NCI-H2081 treated with DMSO at 0.1 percent for 48 hours (cell line): ENCODE results near the gene UGP2.
"Not testable (repeated sequence)": the region's sequence is repeated elsewhere in the genome, so short reads cannot be mapped to it uniquely, and the experiment has no call there.

Experiments
- DNase-seq: peaks from one replicate; lab custom pipeline; 2025; lab: John Stamatoyannopoulos, UW

UGP2 gene

DNA sequence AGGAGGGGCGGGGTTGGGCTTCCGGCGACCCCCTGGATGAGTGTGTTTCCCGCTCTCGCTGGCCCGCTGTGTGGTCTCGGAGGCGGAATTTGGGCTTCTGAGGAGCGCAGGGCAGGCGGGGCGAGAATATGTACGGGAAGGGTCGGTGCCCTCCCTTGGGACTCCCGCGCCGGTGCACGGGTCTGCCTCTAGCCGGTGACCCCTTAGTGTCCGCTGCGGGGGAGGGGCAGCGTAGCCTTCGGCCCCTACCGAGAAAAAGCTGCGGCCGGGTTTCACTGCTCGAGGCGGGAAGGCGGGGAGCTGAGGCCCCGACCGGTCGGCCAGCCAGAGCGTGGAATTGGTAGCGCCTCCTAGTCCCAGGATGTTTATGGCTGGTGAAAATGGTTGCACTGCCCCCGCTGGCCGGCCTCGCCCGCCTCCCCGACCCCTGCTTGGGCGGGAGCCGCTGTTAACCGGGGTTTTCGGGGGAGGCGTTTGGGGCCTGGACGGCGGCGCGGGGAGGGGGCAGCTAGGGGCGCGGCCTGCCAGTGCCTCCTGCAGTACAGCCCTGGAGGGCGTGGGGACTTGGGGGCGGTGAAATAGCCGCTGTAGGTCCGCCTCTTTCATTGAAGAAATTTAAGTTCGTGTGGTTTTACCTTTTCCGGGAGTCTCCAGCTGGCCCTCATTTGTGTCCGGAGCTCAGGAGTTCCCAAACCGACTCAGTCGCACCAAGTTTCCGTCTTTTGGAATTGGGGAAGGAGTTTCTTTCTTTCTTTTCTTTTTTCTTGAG lies at the start of gene UGP2:
Gene UGP2, plus strand, starts transcription at position 643 of the 769 bp plus-strand sequence. CDS start 290 bp downstream, outside the sequence.
- DNase-seq = peak; percentile 74

DNA sequence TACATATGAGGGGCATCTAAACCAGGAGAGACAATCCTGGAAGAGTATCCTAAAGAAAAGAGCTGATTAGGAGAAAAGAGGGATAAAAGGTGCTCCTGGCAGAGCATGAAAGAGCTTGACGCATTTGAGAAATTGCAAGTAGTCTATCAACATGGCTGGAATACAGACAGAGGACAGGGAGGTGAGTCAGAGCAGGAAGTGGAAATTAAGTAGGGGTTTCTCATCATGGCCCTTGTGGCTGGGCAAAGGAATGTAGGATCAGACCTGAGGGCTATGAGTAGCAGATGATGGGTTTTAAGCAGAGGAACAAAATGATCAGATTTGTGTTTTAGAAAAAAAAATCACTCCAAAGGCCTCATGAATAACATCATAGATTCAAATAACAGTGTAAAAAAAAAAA lies 49.2 kb upstream of the UGP2 start:
- no peak for DNase-seq

DNA sequence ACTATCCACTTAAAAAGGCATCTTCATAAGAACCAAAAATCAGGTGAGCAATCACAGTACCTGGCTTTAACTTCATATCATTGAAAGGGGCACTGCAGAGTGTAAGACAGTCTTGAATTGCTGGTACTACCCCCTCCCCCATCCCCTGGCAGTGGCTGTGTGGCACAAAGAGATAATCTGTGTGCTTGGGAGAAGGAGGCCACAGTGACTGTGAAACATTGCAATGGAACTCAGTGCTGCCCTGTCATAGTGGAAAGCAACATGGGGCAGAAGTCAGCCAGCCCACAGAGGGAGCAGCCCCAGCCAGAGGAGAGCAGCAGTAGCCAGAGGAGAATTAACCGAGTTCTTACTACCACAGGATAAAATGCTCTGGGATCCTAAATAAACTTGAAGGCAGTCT lies 45.3 kb upstream of the UGP2 start:
- no peak for DNase-seq

DNA sequence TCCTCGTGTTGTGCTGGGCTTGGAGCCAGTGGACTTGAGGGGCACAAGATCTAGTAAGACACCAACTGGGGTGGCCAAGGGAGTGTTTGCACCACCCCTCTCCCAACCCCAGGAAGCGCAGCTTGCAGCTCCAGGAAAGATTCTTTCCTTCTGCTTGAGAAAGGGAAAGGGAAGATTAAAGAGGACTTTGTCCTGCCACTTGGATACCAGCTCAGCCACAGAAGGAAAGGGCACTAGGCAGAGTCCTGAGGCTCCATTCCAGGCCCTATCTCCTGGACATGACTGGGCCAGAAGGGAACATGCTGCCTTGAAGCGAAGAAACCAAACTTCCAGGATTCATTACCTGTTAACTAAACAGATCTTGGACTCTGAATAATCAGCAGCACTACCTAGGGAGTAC lies 44.9 kb upstream of the UGP2 start:
- DNase-seq = no peak

DNA sequence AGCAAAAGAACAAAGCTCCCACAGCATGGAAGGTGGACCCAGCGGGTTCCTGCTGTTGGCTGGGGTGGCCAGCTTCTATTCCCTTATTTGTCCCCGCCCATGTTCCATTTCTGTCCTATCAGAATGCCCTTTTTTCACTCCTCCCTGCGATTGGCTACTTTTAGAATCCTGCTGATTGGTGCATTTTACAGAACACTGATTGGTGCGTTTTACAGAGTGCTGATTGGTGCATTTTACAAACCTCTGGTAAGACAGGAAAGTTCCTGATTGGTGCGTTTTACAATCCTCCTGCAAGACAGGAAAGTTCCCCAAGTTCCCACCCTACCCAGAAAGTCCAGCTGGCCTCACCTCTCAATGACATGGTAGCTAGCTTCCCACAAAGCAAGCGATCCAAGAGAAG lies 40.2 kb upstream of the UGP2 start:
- DNase-seq = no peak

DNA sequence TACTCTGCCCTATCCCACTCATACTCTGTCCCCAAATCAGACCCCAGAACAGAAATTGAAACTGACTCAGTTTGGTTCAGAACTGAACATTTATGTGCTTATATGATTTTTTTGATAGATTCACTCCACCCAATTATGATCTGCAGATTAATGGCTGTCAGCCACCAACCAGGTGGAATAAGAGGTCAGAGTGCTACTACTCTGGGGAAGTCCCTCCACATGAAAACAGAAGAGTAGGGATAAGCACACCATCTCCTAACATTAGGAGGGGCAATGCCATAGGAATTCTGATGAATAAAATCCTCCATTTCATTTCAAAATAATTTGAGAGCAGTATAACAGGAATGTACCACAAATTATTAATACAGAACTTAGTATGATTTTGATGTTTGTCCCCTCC lies 36.3 kb upstream of the UGP2 start:
- no peak for DNase-seq

DNA sequence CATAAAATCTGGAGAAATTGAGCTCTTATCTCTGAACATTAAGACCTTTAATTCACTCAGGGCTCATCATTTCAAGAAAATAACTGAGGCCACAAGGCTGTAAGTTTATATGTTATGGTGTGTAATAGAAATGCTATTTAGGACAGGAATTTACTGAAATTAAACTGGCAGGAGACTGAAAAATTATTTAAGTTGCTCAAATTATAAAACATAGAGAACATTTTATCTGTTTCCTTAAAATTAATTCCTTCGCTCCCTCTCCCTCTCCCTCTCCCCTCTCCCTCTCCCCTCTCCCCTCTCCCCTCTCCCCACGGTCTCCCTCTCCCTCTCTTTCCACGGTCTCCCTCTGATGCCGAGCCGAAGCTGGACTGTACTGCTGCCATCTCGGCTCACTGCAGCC lies 33.7 kb upstream of the UGP2 start:
- DNase-seq = not testable (repeated sequence)

DNA sequence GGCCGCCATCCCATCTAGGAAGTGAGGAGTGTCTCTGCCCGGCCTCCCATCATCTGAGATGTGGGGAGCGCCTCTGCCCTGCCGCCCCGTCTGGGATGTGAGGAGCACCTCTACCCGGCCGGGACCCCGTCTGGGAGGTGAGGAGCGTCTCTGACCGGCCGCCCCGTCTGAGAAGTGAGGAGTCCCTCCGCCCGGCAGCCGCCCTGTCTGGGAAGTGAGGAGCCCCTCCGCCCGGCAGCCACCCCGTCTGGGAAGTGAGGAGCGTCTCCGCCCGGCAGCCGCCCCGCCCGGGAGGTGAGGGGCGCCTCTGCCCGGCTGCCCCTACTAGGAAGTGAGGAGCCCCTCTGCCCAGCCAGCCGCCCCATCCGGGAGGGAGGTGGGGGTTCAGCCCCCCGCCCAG lies 32.8 kb upstream of the UGP2 start:
- not testable (repeated sequence) for DNase-seq

DNA sequence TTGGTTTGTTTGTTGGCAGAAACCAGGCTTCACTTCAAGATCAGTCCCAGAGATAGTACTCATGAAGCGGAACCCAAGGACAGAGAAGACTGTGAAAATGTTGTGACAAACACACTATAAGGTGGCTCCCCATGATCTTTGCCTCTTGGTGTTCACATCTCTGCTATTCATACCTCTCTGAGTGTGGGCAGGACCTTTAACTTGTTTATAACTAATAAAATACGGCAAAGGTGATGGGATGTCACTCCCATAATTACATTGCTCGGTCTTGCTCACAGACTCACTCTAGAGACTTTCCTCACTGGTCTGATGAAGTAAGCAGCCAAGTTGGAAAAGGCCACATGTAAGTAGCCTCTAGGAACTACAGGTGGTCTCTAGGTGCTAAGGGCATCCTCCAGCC lies 30.6 kb upstream of the UGP2 start:
- no peak for DNase-seq

DNA sequence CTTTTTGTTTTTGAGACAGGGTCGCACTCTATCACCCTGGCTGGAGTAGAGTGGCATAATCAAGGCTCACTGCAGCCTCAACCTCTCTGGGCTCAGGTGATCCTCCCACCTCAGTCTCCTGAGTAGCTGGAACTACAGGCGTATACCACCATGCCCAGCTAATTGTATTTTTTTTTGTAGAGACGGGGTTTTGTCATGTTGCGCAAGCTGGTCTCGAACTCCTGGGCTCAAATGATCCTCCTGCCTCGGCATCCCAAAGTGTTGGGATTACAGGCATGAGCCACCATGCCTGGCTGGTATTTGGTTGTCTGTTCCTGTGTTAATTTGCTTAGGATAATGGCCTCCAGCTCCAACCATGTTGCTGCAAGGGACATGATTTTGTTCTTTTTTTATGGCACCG lies 29.8 kb upstream of the UGP2 start:
- not testable (repeated sequence) for DNase-seq

DNA sequence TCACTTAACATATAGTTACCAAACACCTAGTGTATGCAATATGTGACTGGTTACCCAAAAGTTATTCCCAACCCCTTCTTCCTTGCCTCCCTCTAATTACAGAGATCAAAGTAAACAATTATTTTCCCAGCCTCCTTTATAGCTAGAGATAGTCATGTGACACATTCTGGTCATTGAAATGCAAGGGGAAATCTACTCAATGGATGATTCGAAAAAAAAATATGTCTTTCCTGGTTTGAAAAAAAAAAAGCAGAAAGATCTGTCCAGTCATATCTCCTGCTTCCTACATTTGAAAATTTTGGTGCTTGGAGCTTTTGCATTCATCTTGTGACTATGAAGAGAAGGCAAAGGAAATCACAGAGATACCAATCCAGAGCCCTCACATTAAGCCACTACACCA lies 27.6 kb upstream of the UGP2 start:
- DNase-seq = no peak

DNA sequence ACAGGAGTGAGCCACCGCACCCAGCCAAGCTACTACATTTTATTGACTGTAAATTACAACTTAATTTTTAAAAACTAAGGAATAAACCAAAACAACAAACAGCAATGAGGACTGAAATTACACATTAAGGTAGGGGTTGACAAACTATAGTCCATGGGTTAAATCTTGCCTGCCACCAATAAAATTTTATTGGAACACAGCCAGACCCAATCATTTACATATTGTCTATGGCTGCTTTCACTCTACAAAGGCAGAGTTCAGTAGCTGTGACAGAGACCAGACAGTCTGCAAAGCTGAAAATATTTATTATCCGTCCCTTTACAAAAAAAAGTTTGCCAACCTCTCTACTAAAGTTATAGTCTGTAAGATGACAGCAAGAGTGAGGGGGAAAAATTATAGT lies 24.3 kb upstream of the UGP2 start:
- no peak for DNase-seq

DNA sequence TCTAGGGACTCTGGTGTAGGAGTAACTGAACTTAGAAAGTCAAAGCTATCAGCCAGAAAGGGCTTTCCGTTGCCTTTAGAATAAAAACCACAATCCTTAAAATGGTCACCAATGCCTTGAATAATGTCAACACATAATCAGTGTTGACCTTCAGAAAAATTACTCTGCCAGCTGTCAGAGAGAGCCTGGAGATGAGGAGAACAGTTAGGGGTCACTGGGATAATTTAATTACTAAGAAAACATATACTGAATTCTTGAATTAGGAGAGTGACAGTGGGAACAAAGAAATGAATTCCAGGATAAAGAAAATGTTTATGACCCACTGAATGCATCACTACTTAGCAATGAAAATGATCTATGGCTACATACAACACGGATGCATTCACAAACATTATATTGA lies 23.4 kb upstream of the UGP2 start:
- no peak for DNase-seq

DNA sequence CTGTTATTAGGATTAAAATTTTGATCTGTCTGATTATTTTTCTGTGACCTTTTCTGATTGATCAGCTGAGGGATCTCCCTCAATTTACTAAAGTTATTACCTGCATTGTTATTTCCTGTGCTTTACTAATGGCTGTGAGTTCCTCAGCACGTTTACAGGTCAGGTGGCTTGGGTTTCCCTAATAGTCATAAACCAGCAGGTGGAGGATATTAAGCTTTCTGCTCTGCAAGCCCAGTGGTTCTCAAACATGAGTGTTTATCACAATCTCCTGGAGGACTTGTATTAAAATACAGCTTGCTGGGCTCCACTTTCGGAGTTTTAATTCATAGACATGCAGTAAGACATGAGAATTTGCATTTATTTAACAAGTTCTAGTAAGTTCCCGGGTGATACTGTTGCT lies 22.4 kb upstream of the UGP2 start:
- no peak for DNase-seq

DNA sequence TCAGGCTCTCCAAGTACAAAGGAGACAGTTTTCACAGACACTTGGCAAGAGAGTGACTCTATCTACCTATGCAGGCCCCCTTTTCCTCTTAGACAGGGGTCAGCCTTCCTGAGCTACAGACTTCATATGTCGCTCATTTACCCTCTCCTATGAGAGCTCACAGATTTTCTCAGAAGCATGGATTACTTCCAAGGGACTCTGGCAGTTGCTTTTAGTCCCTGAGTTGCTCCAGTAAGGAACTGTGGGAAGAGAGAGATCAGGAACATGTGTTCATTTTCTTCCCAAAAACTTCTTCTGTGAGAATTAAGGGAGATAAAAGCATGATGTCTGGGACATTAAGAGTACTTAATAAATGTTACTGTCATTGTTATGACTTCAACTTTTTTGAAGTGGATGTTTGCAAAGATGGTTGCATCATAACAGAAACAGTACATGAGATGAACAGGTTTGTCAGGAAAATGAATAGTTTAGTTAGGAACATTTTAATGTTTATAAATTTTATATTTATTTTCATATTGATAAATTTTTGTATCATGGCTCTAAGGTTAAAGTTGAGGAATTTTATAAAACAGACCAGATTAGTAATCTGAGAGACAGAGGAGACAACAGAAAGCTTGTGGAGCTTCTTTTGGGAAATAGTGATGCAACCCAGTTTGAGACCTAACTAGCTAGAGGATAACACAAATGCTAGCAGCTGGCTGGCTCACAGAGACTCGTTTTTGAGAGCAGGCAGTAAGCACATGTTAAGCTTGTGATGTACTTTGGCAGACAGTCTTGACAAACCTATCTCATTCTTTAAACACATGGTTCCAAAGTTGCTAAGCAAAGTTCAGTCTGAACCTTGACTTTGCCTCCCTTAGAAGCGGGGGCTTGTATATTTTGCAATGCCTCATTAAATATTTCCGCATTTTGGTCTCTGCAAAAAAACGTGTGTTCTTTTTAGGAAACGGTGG lies 21.7 kb upstream of the UGP2 start:
- DNase-seq = no peak

DNA sequence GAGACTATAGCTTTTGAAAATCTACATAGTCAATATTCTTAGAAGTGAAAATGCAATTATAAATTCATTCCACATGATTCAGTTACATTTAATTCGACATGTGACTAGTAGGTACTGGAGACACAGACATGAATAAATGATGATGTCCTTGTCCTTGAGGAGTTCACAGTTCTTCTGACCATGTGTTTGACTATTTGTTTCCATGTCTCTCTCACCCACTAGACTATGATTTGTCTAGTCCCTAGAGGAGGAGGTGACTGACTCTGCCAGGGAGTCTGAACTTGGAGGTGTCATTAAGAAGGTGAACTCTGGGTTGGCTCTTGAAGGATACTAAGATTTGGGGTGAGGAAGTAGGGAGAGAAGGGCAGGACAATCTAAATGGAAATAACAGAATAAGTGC lies 20.7 kb upstream of the UGP2 start:
- no peak for DNase-seq

DNA sequence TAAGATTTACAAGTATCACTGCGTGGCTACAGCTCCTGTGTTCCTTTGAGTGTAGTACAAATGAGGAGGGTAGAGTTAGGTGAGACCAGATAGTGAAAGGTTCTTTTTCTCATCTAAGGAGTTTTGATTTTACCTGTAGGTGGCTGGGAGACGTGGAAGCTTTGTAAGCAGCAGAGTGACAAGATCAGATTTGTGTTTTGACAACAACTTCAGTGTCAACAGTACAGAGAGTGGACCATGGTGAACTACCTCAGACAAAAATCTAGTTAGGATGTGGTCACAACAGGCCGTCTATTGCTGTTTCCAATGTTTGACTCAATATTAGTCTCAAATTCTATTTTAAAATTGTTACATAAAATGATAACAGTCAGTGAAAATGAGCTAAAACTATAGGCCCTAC lies 20.3 kb upstream of the UGP2 start:
- DNase-seq = no peak

DNA sequence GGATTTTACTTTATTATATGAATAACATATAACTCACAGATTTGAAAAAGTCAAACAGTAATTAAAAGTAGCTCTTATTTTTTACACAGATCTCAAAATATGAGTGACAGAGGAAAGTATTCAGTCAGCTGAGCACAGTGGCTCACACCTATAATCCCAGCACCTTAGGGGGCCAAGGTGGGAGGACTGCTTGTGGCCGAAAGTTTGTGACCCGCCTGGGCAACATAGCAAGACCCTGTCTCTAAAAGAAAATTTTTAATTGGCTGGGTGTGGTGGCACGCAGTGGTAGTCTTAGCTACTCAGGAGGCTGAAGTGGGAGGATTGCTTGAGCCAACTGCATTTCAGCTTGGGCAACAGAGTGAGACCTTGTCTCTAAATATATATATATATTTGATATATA lies 19.2 kb upstream of the UGP2 start:
- no peak for DNase-seq

DNA sequence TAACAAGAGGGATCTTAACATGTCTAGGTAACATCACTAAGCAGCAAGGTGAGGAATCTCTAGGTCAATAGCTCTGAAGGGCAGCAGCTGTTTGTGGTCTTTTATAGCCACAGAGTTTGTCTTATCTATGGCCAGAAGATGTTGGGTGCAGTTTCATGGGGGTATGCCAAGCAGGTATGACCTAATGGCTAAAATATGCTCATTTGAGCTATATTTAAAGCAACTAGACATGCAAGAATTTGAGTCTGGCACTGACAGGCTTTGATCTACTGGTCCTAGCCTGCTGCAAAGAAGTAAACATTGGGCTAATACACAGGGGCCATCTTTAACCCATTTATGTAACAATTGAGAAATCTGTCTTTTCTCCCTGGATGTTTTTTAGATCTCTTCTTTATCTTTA lies 13.9 kb upstream of the UGP2 start:
- no peak for DNase-seq

DNA sequence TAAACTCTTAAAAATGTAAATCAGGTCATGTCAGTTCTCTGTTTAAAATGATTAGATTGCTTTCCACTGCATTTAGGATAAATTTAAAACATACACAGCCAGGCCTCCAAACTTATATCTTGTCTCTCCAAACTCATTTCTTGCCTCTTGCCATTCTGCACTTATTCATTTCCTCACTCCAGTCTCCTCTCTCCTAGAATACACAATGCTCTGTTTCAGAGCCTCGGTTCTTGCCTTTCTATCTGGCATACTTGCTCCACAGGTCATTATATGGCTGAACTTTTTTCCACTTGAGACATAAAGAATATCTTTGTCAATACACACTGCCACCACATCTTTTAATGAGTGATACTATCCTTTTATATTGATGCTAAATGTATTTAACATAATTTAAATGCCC lies 10.5 kb upstream of the UGP2 start:
- DNase-seq = no peak

DNA sequence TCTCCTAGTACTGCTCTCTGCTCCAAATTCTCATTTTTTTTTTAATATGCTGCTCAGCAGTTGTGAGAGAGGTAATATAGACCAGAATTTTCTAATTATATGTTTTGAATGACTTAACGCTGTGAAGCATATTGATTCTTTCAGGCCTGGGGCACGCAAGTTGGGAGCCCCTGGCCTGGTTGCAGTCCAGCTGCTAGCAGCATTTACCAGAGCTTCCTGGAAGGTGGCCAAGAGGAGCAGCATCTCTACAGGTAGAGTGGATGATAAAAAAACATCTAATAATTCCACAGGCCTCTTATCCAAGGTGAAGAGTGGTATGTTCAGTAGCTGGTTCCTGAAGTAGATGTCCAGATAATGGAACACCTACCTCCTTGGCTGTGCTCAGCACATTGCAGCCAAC lies 7.3 kb upstream of the UGP2 start:
- no peak for DNase-seq

DNA sequence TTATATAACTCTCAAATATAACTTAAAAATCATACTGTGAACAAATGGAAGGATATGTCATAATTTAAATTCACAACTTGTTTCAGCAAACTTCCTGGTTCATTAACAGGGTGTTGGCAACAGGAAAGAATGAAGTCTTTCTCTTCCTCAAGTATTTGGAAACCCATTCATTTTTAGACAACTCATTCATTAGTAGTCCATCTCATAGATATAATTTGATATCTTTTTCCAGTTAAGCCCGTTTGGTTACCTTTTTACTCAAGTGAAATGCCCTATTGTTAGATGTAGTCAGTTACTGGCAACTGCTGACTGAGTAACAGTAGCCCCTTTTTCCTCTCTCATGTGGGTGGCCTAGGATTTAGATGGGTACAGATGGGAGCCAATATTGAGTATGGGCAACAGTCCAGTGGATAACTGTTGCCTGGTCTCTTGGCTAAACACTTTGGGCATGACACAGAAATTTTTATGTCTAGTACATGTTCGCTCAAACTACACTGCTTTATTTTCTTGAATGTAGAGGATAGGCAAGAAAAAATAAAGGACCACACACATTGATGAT lies 4.6 kb upstream of the UGP2 start:
- no peak for DNase-seq
